ENCODE results near the gene SLC7A5.
"Not testable (repeated sequence)": the region's sequence is repeated elsewhere in the genome, so short reads cannot be mapped to it uniquely, and the experiment has no call there.

SLC7A5 gene

GRCh38 chr16:87829988-87830672, 39.2 kb downstream of the SLC7A5 start:
- H3K9me3 Mint-ChIP-seq: no peaks in the 10 kb centered on the region
- no peak overlapping the region for H3K4me3 Mint-ChIP-seq
- no peak for DNase-seq
- no peaks in the 10 kb centered on the region for H3K27me3 Mint-ChIP-seq
- peak overlapping the region; percentile 82 for H3K27ac Mint-ChIP-seq
- H3K4me1 Mint-ChIP-seq (ENCODE audit: low read depth): no peaks in the 10 kb centered on the region
- peaks cover 61% of the 10 kb centered on the region for H3K36me3 Mint-ChIP-seq (ENCODE audit: low read depth)

- peaks cover 56% of the 10 kb centered on the region for H3K36me3 Mint-ChIP-seq (ENCODE audit: low read depth)
- no peak for DNase-seq
- no peaks in the 10 kb centered on the region for H3K27me3 Mint-ChIP-seq
- peak overlapping the region; percentile 82 for H3K27ac Mint-ChIP-seq
- H3K9me3 Mint-ChIP-seq: no peaks in the 10 kb centered on the region
- H3K4me3 Mint-ChIP-seq: peak overlapping the region; percentile 15
- H3K4me1 Mint-ChIP-seq (ENCODE audit: low read depth): no peaks in the 10 kb centered on the region
These were observed 39.7 kb downstream of the SLC7A5 start for GRCh38 chr16:87829622-87829980.

GRCh38 chr16:87828907-87829621, 40.2 kb downstream of the SLC7A5 start:
- Mint-ChIP-seq H3K27ac (peak overlapping the region; percentile 73), H3K9me3 (no peaks in the 10 kb centered on the region), H3K4me3 (no peak overlapping the region), H3K36me3 (ENCODE audit: low read depth) (peaks cover 50% of the 10 kb centered on the region), H3K27me3 (no peaks in the 10 kb centered on the region), H3K4me1 (ENCODE audit: low read depth) (no peaks in the 10 kb centered on the region)
- DNase-seq: no peak

- no peak for DNase-seq
- no peaks in the 10 kb centered on the region for H3K27me3 Mint-ChIP-seq
- H3K9me3 Mint-ChIP-seq: no peaks in the 10 kb centered on the region
- peak overlapping the region; percentile 80 for H3K27ac Mint-ChIP-seq
- H3K36me3 Mint-ChIP-seq (ENCODE audit: low read depth): peaks cover 42% of the 10 kb centered on the region
- no peak overlapping the region for H3K4me3 Mint-ChIP-seq
- H3K4me1 Mint-ChIP-seq (ENCODE audit: low read depth): no peaks in the 10 kb centered on the region
These were observed 41.0 kb downstream of the SLC7A5 start for GRCh38 chr16:87828071-87828906.

GRCh38 chr16:87827588-87827915, 41.8 kb downstream of the SLC7A5 start:
- Mint-ChIP-seq H3K36me3 (ENCODE audit: low read depth) (peaks cover 35% of the 10 kb centered on the region), H3K27ac (peak overlapping the region; percentile 80)
- H3K27me3 Mint-ChIP-seq; H3K4me1 Mint-ChIP-seq (ENCODE audit: low read depth); H3K9me3 Mint-ChIP-seq; H3K4me3 Mint-ChIP-seq; DNase-seq: not testable (repeated sequence)

GRCh38 chr16:87826798-87827587, 42.3 kb downstream of the SLC7A5 start:
- no peak overlapping the region for H3K4me3 Mint-ChIP-seq
- peaks cover 29% of the 10 kb centered on the region for H3K36me3 Mint-ChIP-seq (ENCODE audit: low read depth)
- H3K9me3 Mint-ChIP-seq: no peaks in the 10 kb centered on the region
- no peaks in the 10 kb centered on the region for H3K27me3 Mint-ChIP-seq
- no peak for DNase-seq
- peaks cover 4% of the 10 kb centered on the region for H3K4me1 Mint-ChIP-seq (ENCODE audit: low read depth)
- peak overlapping the region; percentile 69 for H3K27ac Mint-ChIP-seq

GRCh38 chr16:87826407-87826797, 42.9 kb downstream of the SLC7A5 start:
- not testable (repeated sequence) for DNase-seq; H3K27me3 Mint-ChIP-seq; H3K4me3 Mint-ChIP-seq; H3K9me3 Mint-ChIP-seq; H3K4me1 Mint-ChIP-seq (ENCODE audit: low read depth)
- Mint-ChIP-seq H3K27ac (peak overlapping the region; percentile 63), H3K36me3 (ENCODE audit: low read depth) (peaks cover 24% of the 10 kb centered on the region)

GRCh38 chr16:87825842-87826120, 43.5 kb downstream of the SLC7A5 start:
- Mint-ChIP-seq H3K4me1 (ENCODE audit: low read depth) (peaks cover 10% of the 10 kb centered on the region), H3K36me3 (ENCODE audit: low read depth) (peaks cover 17% of the 10 kb centered on the region), H3K27ac (peak overlapping the region; percentile 68)
- not testable (repeated sequence) for H3K4me3 Mint-ChIP-seq, H3K27me3 Mint-ChIP-seq, DNase-seq, H3K9me3 Mint-ChIP-seq

GRCh38 chr16:87824991-87825841, 44.1 kb downstream of the SLC7A5 start:
- H3K4me3 Mint-ChIP-seq: no peak overlapping the region
- H3K36me3 Mint-ChIP-seq (ENCODE audit: low read depth): peaks cover 12% of the 10 kb centered on the region
- H3K9me3 Mint-ChIP-seq: no peaks in the 10 kb centered on the region
- H3K27me3 Mint-ChIP-seq: no peaks in the 10 kb centered on the region
- peak; percentile 36 for DNase-seq
- H3K4me1 Mint-ChIP-seq (ENCODE audit: low read depth): peaks cover 12% of the 10 kb centered on the region
- H3K27ac Mint-ChIP-seq: peak overlapping the region; percentile 79

- no peaks in the 10 kb centered on the region for H3K27me3 Mint-ChIP-seq
- peaks cover 3% of the 10 kb centered on the region for H3K36me3 Mint-ChIP-seq (ENCODE audit: low read depth)
- H3K4me1 Mint-ChIP-seq (ENCODE audit: low read depth): peaks cover 12% of the 10 kb centered on the region
- DNase-seq: peak; percentile 36
- H3K4me3 Mint-ChIP-seq: peak overlapping the region; percentile 15
- no peaks in the 10 kb centered on the region for H3K9me3 Mint-ChIP-seq
- peak overlapping the region; percentile 79 for H3K27ac Mint-ChIP-seq
These were observed 45.0 kb downstream of the SLC7A5 start for GRCh38 chr16:87824016-87824990.

- H3K4me1 Mint-ChIP-seq (ENCODE audit: low read depth): peaks cover 12% of the 10 kb centered on the region
These were observed 46.0 kb downstream of the SLC7A5 start for GRCh38 chr16:87823181-87823929.

GRCh38 chr16:87822108-87822970, 47.0 kb downstream of the SLC7A5 start:
- no peak for DNase-seq
- Mint-ChIP-seq H3K27me3 (no peaks in the 10 kb centered on the region), H3K9me3 (peaks cover 14% of the 10 kb centered on the region), H3K27ac (peak overlapping the region; percentile 77), H3K4me1 (ENCODE audit: low read depth) (peaks cover 12% of the 10 kb centered on the region), H3K4me3 (no peak overlapping the region), H3K36me3 (ENCODE audit: low read depth) (no peaks in the 10 kb centered on the region)

More at GRCh38 chr16:87823181-87823929, 46.0 kb downstream of the SLC7A5 start:
- H3K9me3 Mint-ChIP-seq: peaks cover 5% of the 10 kb centered on the region
- H3K27me3 Mint-ChIP-seq: no peaks in the 10 kb centered on the region
- H3K27ac Mint-ChIP-seq: peak overlapping the region; percentile 79
- no peaks in the 10 kb centered on the region for H3K36me3 Mint-ChIP-seq (ENCODE audit: low read depth)
- H3K4me3 Mint-ChIP-seq: no peak overlapping the region
- peak; percentile 29 for DNase-seq
